Neural progenitor cell (in vitro differentiated cells): ENCODE results near the gene YWHAH. TPM values are rescaled to one million over a fixed set of nuclear protein-coding genes. Genes with fewer than 3 reads are reported as not detected.
A peak's percentile ranks its signal among the peaks of the same experiment; 100 is the strongest.

Experiments
- DNase-seq: peaks from one replicate; pipeline ENCODE4 v3.0.0-alpha.2; 2016; ENCODE audit warnings: low spot score
- H2AFZ ChIP-seq: fragments of 200-600 bp; sonication (generic); replicated peaks from 2 replicates; pipeline ENCODE4 v1.6.1; 2016; ENCODE audit warnings: antibody characterized with exemption
- H3F3A ChIP-seq: fragments of 200-600 bp; sonication (generic); 2 replicates; pipeline ENCODE4 v1.6.1; 2016; ENCODE audit warnings: antibody characterized with exemption, low read depth
- H3K27ac ChIP-seq: fragments of 200-600 bp; sonication (generic); 2 replicates; pipeline ENCODE4 v1.5.1; 2016; ENCODE audit warnings: mild to moderate bottlenecking
- H3K27me3 ChIP-seq: fragments of 200-600 bp; sonication (generic); 2 replicates; pipeline ENCODE4 v1.6.1; 2016; ENCODE audit warnings: mild to moderate bottlenecking, moderate library complexity
- H3K36me3 ChIP-seq: fragments of 200-600 bp; sonication (generic); 2 replicates; pipeline ENCODE4 v1.5.1; 2016
- H3K4me1 ChIP-seq: fragments of 200-600 bp; sonication (generic); 2 replicates; pipeline ENCODE4 v1.6.1; 2016; ENCODE audit warnings: mixed run types
- H3K4me2 ChIP-seq: fragments of 200-600 bp; sonication (generic); 2 replicates; pipeline ENCODE4 v1.6.1; 2016
- H3K4me3 ChIP-seq: fragments of 200-600 bp; sonication (generic); 2 replicates; pipeline ENCODE4 v1.5.1; 2016
- H3K79me2 ChIP-seq: fragments of 200-600 bp; sonication (generic); 2 replicates; pipeline ENCODE4 v1.6.1; 2016; ENCODE audit warnings: low read depth
- H3K9ac ChIP-seq: fragments of 200-600 bp; sonication (generic); 2 replicates; pipeline ENCODE4 v1.6.1; 2016
- H3K9me3 ChIP-seq: fragments of 200-600 bp; sonication (generic); 2 replicates; pipeline ENCODE4 v1.5.1; 2016; ENCODE audit warnings: low read depth
- H4K20me1 ChIP-seq: fragments of 200-600 bp; sonication (generic); 2 replicates; pipeline ENCODE4 v1.6.1; 2016; ENCODE audit warnings: low read depth
- H3K27ac Mint-ChIP-seq: 3 replicates; pipeline ENCODE4 v1.8.0; 2021; ENCODE audit warnings: mixed read lengths
- H3K27me3 Mint-ChIP-seq: 2 replicates; pipeline ENCODE4 v1.8.0; 2022; ENCODE audit warnings: low read depth, mild to moderate bottlenecking, inconsistent platforms, moderate library complexity, mixed read lengths; ENCODE audit not compliant: insufficient read depth
- H3K36me3 Mint-ChIP-seq: 3 replicates; pipeline ENCODE4 v1.8.0; 2021; ENCODE audit warnings: mixed read lengths
- H3K4me1 Mint-ChIP-seq: 3 replicates; pipeline ENCODE4 v1.8.0; 2021; ENCODE audit warnings: mixed read lengths
- H3K4me3 Mint-ChIP-seq: 3 replicates; pipeline ENCODE4 v1.8.0; 2021; ENCODE audit warnings: mild to moderate bottlenecking, moderate library complexity, mixed read lengths
- H3K9me3 Mint-ChIP-seq: 3 replicates; pipeline ENCODE4 v1.8.0; 2020; ENCODE audit warnings: mixed read lengths
- CTCF ChIP-seq: fragments of 200-600 bp; sonication (generic); IDR thresholded peaks from 2 replicates; pipeline ENCODE4 v1.5.1; 2017; ENCODE audit warnings: antibody characterized with exemption, mild to moderate bottlenecking
- EZH2 ChIP-seq: fragments of 200-600 bp; sonication (generic); IDR thresholded peaks from 2 replicates; pipeline ENCODE4 v1.6.1; 2017; ENCODE audit warnings: antibody characterized with exemption, mild to moderate bottlenecking, moderate library complexity
- EZH2phosphoT487 ChIP-seq: fragments of 200-600 bp; sonication (generic); IDR thresholded peaks from 2 replicates; pipeline ENCODE4 v1.6.1; 2017; ENCODE audit warnings: antibody characterized with exemption
- total RNA-seq: library from RNA; depleted of rRNA; stranded (reverse); fragments of >200 nt; gene quantifications from 2 replicates; pipeline ENCODE4 v1.2.3, GENCODE V29; 2015; ENCODE audit warnings: low replicate concordance

Gene YWHAH
- total RNA-seq, 1 donor from 2014 or later = 158 TPM

GRCh38 chr22:31970490-31971444 is 26.4 kb downstream of the YWHAH start:
- Histone ChIP-seq H3K36me3 (no peaks in the 10 kb centered on the region), H3K79me2 (no peaks in the 10 kb centered on the region), H3K27me3 (peaks cover 11% of the 10 kb centered on the region), H3K27ac (no peak overlapping the region), H3K9me3 (no peaks in the 10 kb centered on the region), H4K20me1 (no peaks in the 10 kb centered on the region), H3K9ac (no peak overlapping the region), H3K4me1 (no peaks in the 10 kb centered on the region), H2AFZ (peak overlapping the region; percentile 97), H3K4me2 (peak overlapping the region; percentile 82), H3F3A (no peaks in the 10 kb centered on the region), H3K4me3 (peak overlapping the region; percentile 60)
- Mint-ChIP-seq H3K4me3 (peak overlapping the region; percentile 87), H3K9me3 (no peaks in the 10 kb centered on the region), H3K27ac (no peak overlapping the region), H3K27me3 (peaks cover 20% of the 10 kb centered on the region), H3K36me3 (no peaks in the 10 kb centered on the region), H3K4me1 (peaks cover 4% of the 10 kb centered on the region)
- no peak for TF ChIP-seq EZH2phosphoT487
- TF ChIP-seq EZH2 = peak; percentile 33
- peak; percentile 80 for TF ChIP-seq CTCF
- DNase-seq = peak; percentile 92

GRCh38 chr22:31972180-31972579 is 27.8 kb downstream of the YWHAH start:
- H3K4me2 ChIP-seq = no peak overlapping the region
- H3K4me3 ChIP-seq = no peak overlapping the region
- H3K27me3 Mint-ChIP-seq = peaks cover 22% of the 10 kb centered on the region
- no peaks in the 10 kb centered on the region for H3K79me2 ChIP-seq
- no peaks in the 10 kb centered on the region for H3K36me3 ChIP-seq
- no peaks in the 10 kb centered on the region for H3F3A ChIP-seq
- no peaks in the 10 kb centered on the region for H3K9me3 Mint-ChIP-seq
- no peaks in the 10 kb centered on the region for H3K4me1 ChIP-seq
- H3K27me3 ChIP-seq = peaks cover 11% of the 10 kb centered on the region
- DNase-seq = no peak
- H3K36me3 Mint-ChIP-seq = no peaks in the 10 kb centered on the region
- H3K4me3 Mint-ChIP-seq = no peak overlapping the region
- no peak overlapping the region for H3K27ac ChIP-seq
- peaks cover 4% of the 10 kb centered on the region for H3K4me1 Mint-ChIP-seq
- TF ChIP-seq CTCF (no peak), EZH2phosphoT487 (no peak), EZH2 (no peak)
- H3K9me3 ChIP-seq = no peaks in the 10 kb centered on the region
- H3K27ac Mint-ChIP-seq = no peak overlapping the region
- no peak overlapping the region for H2AFZ ChIP-seq
- H4K20me1 ChIP-seq = no peaks in the 10 kb centered on the region
- H3K9ac ChIP-seq = no peak overlapping the region

DNA sequence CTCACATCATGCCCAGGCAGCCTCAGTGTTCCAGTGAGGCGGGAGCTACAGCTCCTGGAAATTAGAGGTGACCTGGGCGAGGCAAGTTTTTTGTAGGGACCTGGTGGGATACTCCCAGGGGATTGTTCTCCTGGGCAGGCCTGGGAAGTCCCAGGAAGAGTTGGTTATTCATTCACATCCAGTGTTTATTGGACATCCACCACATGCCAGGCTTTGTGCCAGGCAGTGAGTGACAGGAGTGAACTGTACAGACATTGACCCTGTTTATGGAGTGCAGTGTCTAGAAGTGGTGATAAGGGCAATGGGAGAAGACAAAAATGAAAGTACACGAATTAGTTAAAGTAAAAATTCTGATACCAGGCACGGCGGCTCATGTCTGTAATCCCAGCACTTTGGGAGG is 29.4 kb downstream of the YWHAH start:
- Histone ChIP-seq H3K79me2 (no peaks in the 10 kb centered on the region), H3K4me2 (no peak overlapping the region), H3K4me3 (no peak overlapping the region), H3K27me3 (peaks cover 11% of the 10 kb centered on the region), H3K9me3 (no peaks in the 10 kb centered on the region), H3K9ac (no peak overlapping the region), H3K4me1 (no peaks in the 10 kb centered on the region), H2AFZ (no peak overlapping the region), H4K20me1 (no peaks in the 10 kb centered on the region), H3F3A (no peaks in the 10 kb centered on the region), H3K27ac (no peak overlapping the region), H3K36me3 (no peaks in the 10 kb centered on the region)
- H3K4me3 Mint-ChIP-seq = no peak overlapping the region
- peaks cover 19% of the 10 kb centered on the region for H3K27me3 Mint-ChIP-seq
- no peaks in the 10 kb centered on the region for H3K9me3 Mint-ChIP-seq
- H3K36me3 Mint-ChIP-seq = no peaks in the 10 kb centered on the region
- peaks cover 4% of the 10 kb centered on the region for H3K4me1 Mint-ChIP-seq
- no peak for TF ChIP-seq EZH2phosphoT487
- no peak for TF ChIP-seq EZH2
- no peak for TF ChIP-seq CTCF
- no peak overlapping the region for H3K27ac Mint-ChIP-seq
- DNase-seq = no peak
